Heart right ventricle (tissue), 16 donors: ENCODE results near the gene GPRC5B. TPM values are rescaled to one million over a fixed set of nuclear protein-coding genes. Genes with fewer than 3 reads are reported as not detected.

Source experiments
- ATAC-seq, 8 donors: fragments of 200-7000 bp; cut with Tn5 transposase; one replicate each; pipeline ENCODE4 v1.9.1; 2020; ENCODE audit warnings: mild to moderate bottlenecking in 8 of 8, moderate library complexity in 8 of 8, moderate number of reproducible peaks in 1 of 8
- DNase-seq, 2 donors: peaks; one replicate each; pipeline ENCODE4 v3.0.0-alpha.2; 2020
- H3K27ac ChIP-seq, 10 donors: fragments of 200-600 bp; sonication (generic) in 2 of 10; one replicate each; pipeline versions ENCODE4 v1.5.0 to v1.8.0; 2020 to 2022; ENCODE audit warnings: mild to moderate bottlenecking in 3 of 10
- H3K27me3 ChIP-seq, 7 donors: fragments of 200-600 bp; one replicate each; pipeline ENCODE4 v1.8.0; 2021 to 2022; ENCODE audit warnings: mild to moderate bottlenecking in 2 of 7
- H3K36me3 ChIP-seq, 9 donors: fragments of 200-600 bp; sonication (generic) in 1 of 9; one replicate each; pipeline versions ENCODE4 v1.5.0 to v1.8.0; 2020 to 2022; ENCODE audit warnings: mild to moderate bottlenecking in 2 of 9
- H3K4me1 ChIP-seq, 9 donors: fragments of 200-600 bp; sonication (generic) in 1 of 9; one replicate each; pipeline versions ENCODE4 v1.5.0 to v1.8.0; 2020 to 2022; ENCODE audit warnings: mild to moderate bottlenecking in 4 of 9
- H3K4me3 ChIP-seq, 10 donors: fragments of 200-600 bp; sonication (generic) in 2 of 10; one replicate each; pipeline versions ENCODE4 v1.5.0 to v1.8.0; 2020 to 2022; ENCODE audit warnings: mild to moderate bottlenecking in 7 of 10, moderate library complexity in 2 of 10
- H3K9me3 ChIP-seq, 11 donors: fragments of 200-600 bp in 10 of 11; sonication (generic) in 2 of 11; one replicate each; pipeline versions ENCODE4 v1.5.0 to v1.8.0; 2013 to 2022; ENCODE audit warnings: mild to moderate bottlenecking in 2 of 11, control low read depth in 1 of 11, moderate library complexity in 1 of 11
- CTCF ChIP-seq, 9 donors: fragments of 200-600 bp; sonication (generic) in 2 of 9; IDR thresholded peaks; one replicate each; pipeline versions ENCODE4 v1.5.0 to v1.8.0; 2021 to 2022; ENCODE audit warnings: antibody characterized with exemption in 9 of 9, mild to moderate bottlenecking in 5 of 9, moderate library complexity in 1 of 9
- WGBS, 2 donors: extraction: QIAGEN DNeasy Blood & Tissue Kit; methylation state at CpG; one replicate each; pipeline ENCODE4 v1.1.7; 2013; ENCODE audit warnings: inconsistent platforms in 1 of 2; 5-methylcytosine and 5-hydroxymethylcytosine counted together
- intact Hi-C, 10 donors: fragments of 100-400 bp; cut with DNase I; formaldehyde crosslinking; loops; one replicate each; pipeline versions ENCODE4 v1.11.1 to v1.14.2; 2022
- polyA plus RNA-seq, 2 donors: library from polyadenylated mRNA; stranded (reverse); fragments of 200-250 nt; gene quantifications; one replicate each; pipeline ENCODE4 v1.2.3, GENCODE V29; 2013
- total RNA-seq, 10 donors: library from RNA; stranded (reverse); fragmentation: NEBNext Ultra II Directional in 3 of 10; extraction: Animal tissue kit (Norgen Biotek cat#: 25700) in 3 of 10; gene quantifications; one replicate each; pipeline versions ENCODE4 v1.2.1 to v1.2.4, GENCODE V29; 2021 to 2023
- donor health status: Arrhythmogenic right ventricular cardiomyopathy.
- donor health status: ischemic (EF 13 %, LVEDD 7.1; RV severe dilation, severe dysfunction).
- donor health status: healthy with polysubstance abuse.
- donor health status: DM: no; HTN: yes; CAD: no.
- donor health status: DM: no; HTN: no; CAD: no.
- donor health status: ischemic (EF 25% LVEDD 6.9; RV normal size, moderate dysfunction).
- donor health status: ischemic (EF 25% LVEDD 5.7; RV mildly dilated, moderate dysfunction).
- donor health status: healthy.
- donor health status: DM: yes; HTN: yes; CAD: no.
- donor health status: Ischemic cardiomyopathy.
- donor health status: ischemic (EF 35%, LVEDD 5.7; RV mildly dilated, moderate dysfunction).
- donor health status: nonischemic (EF 11% LVEDD 7.7; RV severe dilation, severe dysfunction).
- donor health status: DM: yes; HTN: yes; CAD: no.
- donor health status: PGD.
- donor health status: ischemic (EF 29% LVEDD 5.4; RV normal size, mild dysfunction).
- donor health status: nonischemic (EF 23%, LVEDD 6.1; RV moderate dilation, normal function).

GPRC5B gene
- total and polyA plus RNA-seq, 12 donors, result 24.1 to 208 (median 69.4) TPM

DNA sequence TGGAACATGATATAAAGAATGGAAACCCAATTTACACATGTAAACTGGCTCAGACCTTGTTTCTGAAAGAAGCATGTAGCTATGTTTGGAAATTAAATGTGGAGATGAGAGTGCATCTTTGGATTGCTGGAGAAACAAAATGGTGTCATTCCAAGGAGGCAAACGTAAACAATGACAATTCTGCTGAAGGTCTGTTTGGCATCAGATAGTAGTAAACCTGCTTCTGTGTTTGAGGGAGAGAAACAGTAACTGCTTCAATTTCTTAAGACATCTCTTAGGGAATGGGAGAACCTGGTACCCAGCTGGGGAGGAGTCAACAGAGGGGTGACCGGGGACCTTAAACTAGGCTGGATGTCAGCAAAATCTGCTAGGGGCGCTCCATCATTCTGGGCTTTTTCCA, 23.5 kb downstream of the GPRC5B start:
- H3K4me3 ChIP-seq, result peak overlapping the region in 5 of 10 donors; percentile 9 to 37 (median 31)
- intact Hi-C loops, result no loop called here

DNA sequence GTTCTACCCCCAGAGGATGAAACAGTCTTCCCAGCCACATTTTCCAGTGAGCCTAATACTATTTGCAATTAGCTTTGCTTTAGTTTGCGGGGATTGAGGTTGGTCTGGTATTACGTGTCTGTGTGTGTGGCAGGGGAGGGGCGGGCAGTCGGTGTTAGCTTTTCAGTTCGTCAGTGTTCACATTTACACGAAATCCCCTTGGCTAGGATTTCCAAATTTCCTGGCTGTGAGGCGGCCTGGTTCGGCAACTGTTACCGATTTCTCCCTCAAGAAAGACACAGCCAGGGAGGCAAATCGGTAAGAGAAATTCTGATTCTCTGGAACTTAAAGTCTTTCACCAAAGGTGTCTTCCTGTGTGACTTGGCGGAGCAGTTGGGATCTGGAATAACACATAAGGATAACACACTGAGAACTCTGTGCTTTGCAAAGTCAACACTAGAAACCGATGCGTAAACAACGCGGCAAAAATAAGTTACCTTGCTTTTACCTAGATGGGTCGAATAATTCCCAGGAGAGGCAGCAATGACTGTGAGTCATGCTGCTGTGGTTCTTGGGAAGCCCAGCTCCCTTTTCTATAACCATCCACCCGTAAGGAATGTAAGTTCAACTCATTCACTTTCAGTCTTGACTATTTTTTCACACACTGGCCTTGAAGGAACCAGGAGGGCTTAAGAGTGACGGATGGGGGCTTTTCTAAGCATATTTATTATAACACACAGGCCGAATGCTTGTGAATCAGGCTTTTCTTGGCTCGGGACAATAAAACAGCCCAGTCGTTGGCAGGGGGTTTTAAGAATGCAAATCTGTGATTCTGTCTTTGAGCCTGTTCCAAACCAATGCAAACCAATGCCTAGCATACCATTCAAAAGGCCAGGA, 24.2 kb downstream of the GPRC5B start:
- WGBS, 2 donors, result 82 to 86% methylated on average over 21 of the region's 21 CpGs
- H3K27me3 ChIP-seq, result no peaks in the 10 kb centered on the region
- H3K9me3 ChIP-seq, result no peaks in the 10 kb centered on the region
- intact Hi-C loops, result no loop called here
- H3K36me3 ChIP-seq, result peaks cover 0 to 100% (median 38%) of the 10 kb centered on the region in 9 donors
- H3K27ac ChIP-seq, result peak overlapping the region in 2 of 10 donors; percentile 11 to 17
- H3K4me1 ChIP-seq, result peaks cover 0 to 49% (median 23%) of the 10 kb centered on the region in 9 donors
- no peak for TF ChIP-seq CTCF (IDR thresholded peaks at IDR 0.05)
- no peak overlapping the region for H3K4me3 ChIP-seq
- DNase-seq (no peak), ATAC-seq (no peak)

More for the DNA sequence above, 23.5 kb downstream of the GPRC5B start:
- WGBS, 2 donors, result 87 to 91% methylated on average over 3 of the region's 3 CpGs
- no peak for TF ChIP-seq CTCF (IDR thresholded peaks at IDR 0.05)
- DNase-seq (no peak), ATAC-seq (no peak)
- Histone ChIP-seq H3K9me3 (no peaks in the 10 kb centered on the region), H3K27ac (peak overlapping the region in 3 of 10 donors; percentile 11 to 47 (median 17)), H3K36me3 (peaks cover 0 to 100% (median 38%) of the 10 kb centered on the region in 9 donors), H3K4me1 (peaks cover 0 to 57% (median 26%) of the 10 kb centered on the region in 9 donors), H3K27me3 (no peaks in the 10 kb centered on the region)

GRCh38 chr16:19859603-19860002, 25.0 kb downstream of the GPRC5B start:
- no peak for ATAC-seq
- Histone ChIP-seq H3K27ac (no peak overlapping the region), H3K4me3 (no peak overlapping the region), H3K4me1 (peaks cover 0 to 41% (median 17%) of the 10 kb centered on the region in 9 donors), H3K36me3 (peaks cover 0 to 96% (median 38%) of the 10 kb centered on the region in 9 donors), H3K27me3 (no peaks in the 10 kb centered on the region), H3K9me3 (no peaks in the 10 kb centered on the region)
- TF ChIP-seq CTCF (IDR thresholded peaks at IDR 0.05), result no peak
- intact Hi-C loops, result loop anchor here in 1 of 10 donors (10.0 kb wide), 1 partner anchor 125 kb away; no protein-coding TSS in a partner anchor
- WGBS, 2 donors, result 87 to 91% methylated on average over 4 of the region's 4 CpGs
- no peak for DNase-seq

DNA sequence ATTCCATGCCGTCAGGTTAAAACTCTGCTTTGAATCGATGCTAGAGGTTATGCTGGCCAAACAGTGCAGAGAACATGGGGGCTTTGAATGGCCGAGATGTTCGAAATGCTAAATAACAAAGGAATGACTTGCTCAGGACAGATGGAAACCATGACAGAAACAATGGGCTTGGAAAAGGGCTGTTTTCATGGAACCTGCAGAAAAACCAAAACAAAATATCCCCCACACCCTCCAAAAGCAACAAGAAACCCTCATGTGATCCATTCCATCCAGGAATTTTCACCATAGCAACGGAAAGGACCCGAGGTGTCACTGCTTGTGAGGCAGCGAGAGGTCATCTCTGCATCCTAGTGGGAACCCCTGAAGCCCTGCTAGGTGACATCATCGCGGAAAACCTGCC, 25.5 kb downstream of the GPRC5B start:
- WGBS, 2 donors, result 93 to 95% methylated on average over 9 of the region's 9 CpGs
- peaks cover 0 to 91% (median 38%) of the 10 kb centered on the region in 9 donors for H3K36me3 ChIP-seq
- no peak for TF ChIP-seq CTCF (IDR thresholded peaks at IDR 0.05)
- intact Hi-C loops, result loop anchor here in 1 of 10 donors (10.0 kb wide), 1 partner anchor 124 kb away; no protein-coding TSS in a partner anchor
- H3K4me1 ChIP-seq, result peaks cover 0 to 37% (median 13%) of the 10 kb centered on the region in 9 donors
- no peaks in the 10 kb centered on the region for H3K9me3 ChIP-seq
- no peak for DNase-seq
- no peaks in the 10 kb centered on the region for H3K27me3 ChIP-seq
- no peak for ATAC-seq
- H3K27ac ChIP-seq, result no peak overlapping the region
- no peak overlapping the region for H3K4me3 ChIP-seq
